Mucosa of descending colon (tissue), 3 donors: Measurements from ENCODE around the gene NR6A1. TPM values are rescaled to one million over a fixed set of nuclear protein-coding genes. Genes with fewer than 3 reads are reported as not detected.

Experiments used
- ATAC-seq: fragments of 200-7000 bp; cut with Tn5 transposase; one replicate; pipeline ENCODE4 v1.9.1; 2020; ENCODE audit warnings: mild to moderate bottlenecking, moderate library complexity
- DNase-seq, 3 donors: peaks; one replicate each; pipeline ENCODE4 v3.0.0-alpha.2; 2020
- H3K36me3 ChIP-seq: fragments of 200-600 bp; one replicate; pipeline ENCODE4 v1.8.0; 2021; ENCODE audit warnings: low read depth, mild to moderate bottlenecking
- H3K4me1 ChIP-seq: fragments of 200-600 bp; one replicate; pipeline ENCODE4 v1.8.0; 2021; ENCODE audit warnings: low read depth, mild to moderate bottlenecking
- H3K4me3 ChIP-seq: fragments of 200-600 bp; one replicate; pipeline ENCODE4 v1.8.0; 2021; ENCODE audit warnings: mild to moderate bottlenecking
- H3K9me3 ChIP-seq: fragments of 200-600 bp; one replicate; pipeline ENCODE4 v1.8.0; 2021; ENCODE audit warnings: mild to moderate bottlenecking
- intact Hi-C, 2 donors: fragments of 100-400 bp; cut with DNase I in 1 of 2; cut with micrococcal nuclease in 1 of 2; formaldehyde crosslinking; loops; one replicate each; pipeline versions ENCODE4 v1.11.0 to v1.11.1; 2022; cut with DNase I, micrococcal nuclease
- total RNA-seq, 3 donors: library from RNA; stranded (reverse); fragmentation: NEBNext Ultra II Directional in 2 of 3; extraction: Animal tissue kit (Norgen Biotek cat#: 25700) in 2 of 3; gene quantifications; one replicate each; pipeline versions ENCODE4 v1.2.1 to v1.2.4, GENCODE V29; 2021 to 2023
- TF ChIP-seq, protein P1 (sequence below): fragments of 200-600 bp; IDR thresholded peaks from one replicate; pipeline ENCODE4 v1.8.0; 2022; ENCODE audit warnings: antibody characterized with exemption, mild to moderate bottlenecking
- donor health status: DM: no; HTN: no; CAD: no; lungs with moderate emphysema.
- donor health status: DM: no; HTN: no; CAD: no.
- donor health status: DM: no; HTN: yes; CAD: no.

The NR6A1 gene
- total RNA-seq, 3 donors from 2014 or later: 5.6 to 8.4 (median 7.0) TPM

DNA sequence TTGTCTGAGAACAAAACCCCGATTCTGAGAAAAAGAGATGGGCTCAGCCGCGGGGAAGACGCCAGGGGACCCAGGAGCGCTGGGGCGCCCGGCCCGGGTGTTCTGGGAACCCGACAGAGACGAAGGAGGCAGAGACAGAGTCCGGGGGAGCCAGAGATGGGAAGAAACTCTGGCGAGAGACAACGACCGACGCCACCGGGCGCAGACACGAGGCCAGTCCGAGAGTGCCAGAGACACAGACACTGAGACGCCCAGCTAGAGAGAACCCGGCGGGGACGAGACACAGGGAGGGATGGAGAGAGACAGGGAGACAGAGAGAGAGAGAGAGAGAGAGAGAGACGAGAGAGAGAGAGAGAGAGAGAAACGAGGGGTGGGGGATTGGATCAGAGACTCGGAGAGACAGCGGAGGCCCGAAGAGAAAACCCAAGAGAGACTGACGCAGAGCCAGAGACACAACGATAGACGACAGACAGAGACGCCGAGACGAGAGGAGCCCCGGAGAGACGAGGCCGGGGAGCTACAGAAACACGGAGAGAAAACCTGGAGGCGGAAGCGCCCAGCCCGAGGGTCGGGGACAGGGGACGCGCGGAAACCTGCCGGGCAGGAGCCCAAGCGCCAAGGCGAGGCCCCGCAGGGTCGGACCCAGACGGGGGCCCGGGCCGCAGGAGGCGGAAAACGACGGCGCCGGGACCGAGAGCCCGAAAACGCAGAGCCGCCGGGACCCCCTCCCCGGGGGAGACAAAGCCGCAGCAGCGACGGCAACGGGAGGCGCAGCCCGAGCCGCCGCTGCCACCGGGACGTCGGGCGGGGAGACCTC lies 267.2 kb downstream of the NR6A1 start:
- no peak for ATAC-seq
- TF ChIP-seq, protein P1, sequence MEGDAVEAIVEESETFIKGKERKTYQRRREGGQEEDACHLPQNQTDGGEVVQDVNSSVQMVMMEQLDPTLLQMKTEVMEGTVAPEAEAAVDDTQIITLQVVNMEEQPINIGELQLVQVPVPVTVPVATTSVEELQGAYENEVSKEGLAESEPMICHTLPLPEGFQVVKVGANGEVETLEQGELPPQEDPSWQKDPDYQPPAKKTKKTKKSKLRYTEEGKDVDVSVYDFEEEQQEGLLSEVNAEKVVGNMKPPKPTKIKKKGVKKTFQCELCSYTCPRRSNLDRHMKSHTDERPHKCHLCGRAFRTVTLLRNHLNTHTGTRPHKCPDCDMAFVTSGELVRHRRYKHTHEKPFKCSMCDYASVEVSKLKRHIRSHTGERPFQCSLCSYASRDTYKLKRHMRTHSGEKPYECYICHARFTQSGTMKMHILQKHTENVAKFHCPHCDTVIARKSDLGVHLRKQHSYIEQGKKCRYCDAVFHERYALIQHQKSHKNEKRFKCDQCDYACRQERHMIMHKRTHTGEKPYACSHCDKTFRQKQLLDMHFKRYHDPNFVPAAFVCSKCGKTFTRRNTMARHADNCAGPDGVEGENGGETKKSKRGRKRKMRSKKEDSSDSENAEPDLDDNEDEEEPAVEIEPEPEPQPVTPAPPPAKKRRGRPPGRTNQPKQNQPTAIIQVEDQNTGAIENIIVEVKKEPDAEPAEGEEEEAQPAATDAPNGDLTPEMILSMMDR: no peak
- peaks cover 6% of the 10 kb centered on the region for H3K4me1 ChIP-seq
- no peaks in the 10 kb centered on the region for H3K9me3 ChIP-seq
- no peaks in the 10 kb centered on the region for H3K36me3 ChIP-seq
- DNase-seq: no peak
- intact Hi-C loops: no loop called here
- no peak overlapping the region for H3K4me3 ChIP-seq

DNA sequence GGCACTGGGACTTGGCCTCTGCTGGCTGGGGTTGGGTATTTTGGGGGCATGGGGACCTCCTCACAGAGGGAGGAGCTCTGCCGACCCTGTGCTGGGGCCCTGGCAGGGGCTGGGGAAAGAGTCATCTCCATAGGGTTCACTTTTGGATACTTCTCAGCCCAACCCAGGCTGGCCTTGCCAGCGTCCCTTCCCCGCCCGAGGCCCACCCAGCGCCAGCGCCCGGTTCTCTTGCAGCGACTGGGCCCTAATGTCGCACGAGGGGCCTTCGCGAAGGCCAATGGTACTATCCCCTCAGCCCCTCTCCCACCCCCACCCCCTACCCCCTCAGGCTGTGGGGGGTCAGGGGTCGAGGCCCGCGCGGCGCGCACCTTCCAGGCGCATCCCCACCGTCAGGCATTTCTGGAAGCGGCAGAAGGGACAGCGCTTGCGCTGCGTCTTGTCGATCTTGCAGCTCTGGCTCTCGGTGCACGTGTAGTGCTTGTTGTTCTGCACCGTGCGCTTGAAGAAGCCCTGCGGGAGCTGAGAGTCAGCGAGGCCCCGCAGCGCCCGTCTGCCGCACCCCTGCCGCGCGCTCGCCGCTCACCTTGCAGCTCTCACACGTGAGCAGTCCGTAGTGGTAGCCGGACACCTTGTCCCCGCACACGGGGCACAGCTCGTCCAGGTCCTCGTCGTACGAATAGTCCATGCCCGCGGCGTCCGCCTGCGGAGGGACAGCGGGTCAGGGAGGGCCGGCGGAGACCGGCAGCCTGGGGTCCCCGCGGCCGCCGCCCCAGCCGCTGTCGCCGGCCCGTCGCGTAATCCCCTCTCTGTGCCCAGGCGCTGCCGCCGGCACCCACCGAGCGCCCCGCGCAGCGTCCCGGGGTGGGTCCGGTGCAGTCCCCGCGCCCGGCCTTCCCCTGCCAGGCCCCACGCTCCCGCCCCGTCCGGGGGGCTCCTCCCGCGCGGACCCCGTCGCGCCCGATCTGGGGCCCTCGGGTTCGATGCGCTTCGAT lies 268.1 kb downstream of the NR6A1 start:
- Histone ChIP-seq H3K9me3 (no peaks in the 10 kb centered on the region), H3K36me3 (no peaks in the 10 kb centered on the region), H3K4me3 (no peak overlapping the region), H3K4me1 (peaks cover 6% of the 10 kb centered on the region)
- intact Hi-C loops: no loop called here
- DNase-seq: peak in 1 of 3 donors; percentile 20
- ATAC-seq: no peak
- TF ChIP-seq, protein P1: no peak

DNA sequence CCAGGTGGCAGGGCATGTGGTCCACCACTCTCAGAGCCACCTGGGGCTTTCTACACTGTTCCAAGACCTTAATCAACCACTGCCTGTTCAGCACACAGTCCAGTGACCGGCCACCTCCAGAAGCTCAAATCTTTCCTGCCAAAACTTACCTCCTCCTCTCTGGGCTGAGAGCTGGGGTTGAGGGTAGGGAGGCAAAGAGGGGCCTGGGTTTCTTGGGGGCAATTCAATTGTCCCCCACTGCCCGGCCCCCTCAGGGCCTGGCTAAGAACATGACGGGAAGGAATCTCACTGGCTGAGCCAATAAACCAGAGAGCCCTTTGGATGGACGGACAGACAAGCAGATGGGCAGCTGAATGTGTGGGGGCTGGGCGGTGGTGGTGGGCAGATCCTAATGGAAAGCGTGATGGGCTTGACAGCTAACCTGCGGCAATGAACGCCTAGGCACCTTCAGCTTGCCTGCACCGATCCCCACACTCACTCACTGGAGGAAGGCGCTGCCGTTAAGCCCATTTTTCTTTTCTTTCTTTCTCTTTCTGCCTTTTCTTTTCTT lies 269.3 kb downstream of the NR6A1 start:
- TF ChIP-seq, protein P1: no peak
- no peaks in the 10 kb centered on the region for H3K9me3 ChIP-seq
- H3K36me3 ChIP-seq: no peaks in the 10 kb centered on the region
- intact Hi-C loops: no loop called here
- peaks cover 6% of the 10 kb centered on the region for H3K4me1 ChIP-seq
- no peak overlapping the region for H3K4me3 ChIP-seq
- DNase-seq (peak in 1 of 3 donors; percentile 3), ATAC-seq (no peak)

DNA sequence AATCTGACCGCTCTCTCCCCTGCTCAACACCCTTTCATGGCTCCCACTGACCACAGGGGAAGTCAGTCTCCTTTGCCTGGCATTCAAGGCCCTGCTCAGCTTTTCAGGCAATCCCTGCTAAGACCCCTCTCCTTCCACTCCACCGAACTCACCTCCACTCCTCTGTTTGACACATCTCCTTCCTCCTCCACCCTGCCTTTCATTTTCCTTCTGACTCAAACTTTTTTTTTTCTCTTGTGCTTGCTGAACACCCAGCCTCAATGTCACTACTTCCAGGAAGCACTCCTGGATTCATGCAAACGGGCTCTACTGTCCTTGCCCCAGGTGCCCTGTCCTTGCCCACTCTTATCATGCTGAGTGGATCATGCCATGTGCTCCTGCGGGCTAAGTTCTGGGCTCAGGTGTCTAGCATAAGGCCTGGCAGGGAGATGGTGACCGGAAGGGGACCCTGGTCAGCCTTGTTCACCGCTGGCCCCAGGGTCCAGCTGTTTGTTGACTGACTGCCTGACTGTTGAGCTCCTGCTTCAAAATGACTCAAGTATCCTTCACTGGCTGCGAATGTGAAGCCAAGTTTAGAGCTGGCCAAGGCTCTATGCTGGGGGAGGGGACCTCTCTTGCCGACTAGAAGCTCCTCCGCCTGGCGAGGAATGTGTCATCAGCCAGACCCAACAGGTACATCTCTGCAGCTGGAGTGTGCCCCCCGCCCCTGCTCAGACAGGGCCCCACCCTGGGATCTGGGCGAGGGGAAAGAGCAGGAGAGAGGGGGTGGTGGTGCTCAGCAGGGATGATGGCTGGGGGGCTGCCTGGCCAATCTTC lies 270.1 kb downstream of the NR6A1 start:
- no peaks in the 10 kb centered on the region for H3K9me3 ChIP-seq
- no peaks in the 10 kb centered on the region for H3K36me3 ChIP-seq
- DNase-seq: peak in 1 of 3 donors; percentile 16
- H3K4me1 ChIP-seq: peaks cover 6% of the 10 kb centered on the region
- TF ChIP-seq, protein P1: no peak
- intact Hi-C loops: no loop called here
- H3K4me3 ChIP-seq: no peak overlapping the region
- no peak for ATAC-seq
